Nephron progenitor cell (in vitro differentiated cells): Measurements from ENCODE around the gene UNK.
A peak's percentile ranks its signal among the peaks of the same experiment; 100 is the strongest.

Source experiments
- DNase-seq: peaks from one replicate; pipeline ENCODE4 v3.0.0; 2021
- H3K27ac Mint-ChIP-seq: 2 replicates; pipeline ENCODE4 v1.8.0; 2021; ENCODE audit warnings: mild to moderate bottlenecking, moderate library complexity, mixed read lengths
- H3K27me3 Mint-ChIP-seq: 2 replicates; pipeline ENCODE4 v1.8.0; 2021; ENCODE audit warnings: mild to moderate bottlenecking, low read depth, mixed read lengths; ENCODE audit not compliant: poor library complexity
- H3K36me3 Mint-ChIP-seq: 2 replicates; pipeline ENCODE4 v1.8.0; 2021; ENCODE audit warnings: low read depth, mixed read lengths
- H3K4me1 Mint-ChIP-seq: 2 replicates; pipeline ENCODE4 v1.8.0; 2021; ENCODE audit warnings: mixed read lengths
- H3K4me3 Mint-ChIP-seq: 2 replicates; pipeline ENCODE4 v1.8.0; 2021; ENCODE audit warnings: mild to moderate bottlenecking, moderate library complexity, mixed read lengths
- H3K9me3 Mint-ChIP-seq: 2 replicates; pipeline ENCODE4 v1.8.0; 2021; ENCODE audit warnings: mild to moderate bottlenecking, moderate library complexity, mixed read lengths
- CTCF ChIP-seq: fragments of 200-600 bp; sonication (generic); IDR thresholded peaks from 2 replicates; pipeline ENCODE4 v1.5.0; 2021; ENCODE audit warnings: antibody characterized with exemption

The UNK gene

GRCh38 chr17:75749545-75750389 is 34.8 kb upstream of the UNK start:
- peak; percentile 92 for DNase-seq
- Mint-ChIP-seq H3K36me3 (no peaks in the 10 kb centered on the region), H3K4me1 (peaks cover 10% of the 10 kb centered on the region), H3K4me3 (no peak overlapping the region), H3K9me3 (no peaks in the 10 kb centered on the region), H3K27ac (no peak overlapping the region), H3K27me3 (peaks cover 18% of the 10 kb centered on the region)
- TF ChIP-seq CTCF, result peak; percentile 96

- Mint-ChIP-seq H3K9me3 (no peaks in the 10 kb centered on the region), H3K36me3 (no peaks in the 10 kb centered on the region), H3K27ac (no peak overlapping the region), H3K27me3 (peaks cover 18% of the 10 kb centered on the region), H3K4me1 (peaks cover 15% of the 10 kb centered on the region), H3K4me3 (no peak overlapping the region)
- no peak for DNase-seq
- no peak for TF ChIP-seq CTCF
These were observed 33.8 kb upstream of the UNK start for GRCh38 chr17:75750661-75751423.

- DNase-seq, result no peak
- H3K36me3 Mint-ChIP-seq, result no peaks in the 10 kb centered on the region
- no peak overlapping the region for H3K4me3 Mint-ChIP-seq
- TF ChIP-seq CTCF, result no peak
- peaks cover 18% of the 10 kb centered on the region for H3K27me3 Mint-ChIP-seq
- H3K4me1 Mint-ChIP-seq, result peaks cover 18% of the 10 kb centered on the region
- H3K9me3 Mint-ChIP-seq, result no peaks in the 10 kb centered on the region
- no peak overlapping the region for H3K27ac Mint-ChIP-seq
These were observed 32.8 kb upstream of the UNK start for GRCh38 chr17:75751676-75752404.

GRCh38 chr17:75752405-75752709 is 32.2 kb upstream of the UNK start:
- Mint-ChIP-seq H3K4me3 (no peak overlapping the region), H3K27me3 (peaks cover 18% of the 10 kb centered on the region), H3K4me1 (peaks cover 18% of the 10 kb centered on the region), H3K9me3 (no peaks in the 10 kb centered on the region), H3K36me3 (no peaks in the 10 kb centered on the region), H3K27ac (peak overlapping the region; percentile 54)
- DNase-seq, result no peak
- no peak for TF ChIP-seq CTCF

- Mint-ChIP-seq H3K4me1 (peaks cover 13% of the 10 kb centered on the region), H3K9me3 (no peaks in the 10 kb centered on the region), H3K36me3 (no peaks in the 10 kb centered on the region), H3K27me3 (peaks cover 13% of the 10 kb centered on the region), H3K27ac (no peak overlapping the region), H3K4me3 (peak overlapping the region; percentile 25)
- TF ChIP-seq CTCF, result no peak
- no peak for DNase-seq
These were observed 31.6 kb upstream of the UNK start for GRCh38 chr17:75752802-75753513.
